Neural crest cell (in vitro differentiated cells): ENCODE measurements around the gene DAZAP2. TPM values are rescaled to one million over a fixed set of nuclear protein-coding genes. Genes with fewer than 3 reads are reported as not detected.

ENCODE experiments used
- DNase-seq: peaks from one replicate; pipeline ENCODE4 v3.0.0; 2021; ENCODE audit warnings: low read depth, mixed read lengths, low spot score
- H3K27ac Mint-ChIP-seq: one replicate; pipeline ENCODE4 v1.8.0; 2021; ENCODE audit warnings: mild to moderate bottlenecking, mixed read lengths; ENCODE audit not compliant: unreplicated experiment
- H3K27me3 Mint-ChIP-seq: 2 replicates; pipeline ENCODE4 v1.8.0; 2021; ENCODE audit warnings: low read depth, mild to moderate bottlenecking, mixed read lengths
- H3K36me3 Mint-ChIP-seq: 2 replicates; pipeline ENCODE4 v1.8.0; 2021; ENCODE audit warnings: low read depth, mild to moderate bottlenecking, mixed read lengths
- H3K4me1 Mint-ChIP-seq: 2 replicates; pipeline ENCODE4 v1.8.0; 2021; ENCODE audit warnings: mixed read lengths
- H3K4me3 Mint-ChIP-seq: one replicate; pipeline ENCODE4 v1.8.0; 2021; ENCODE audit warnings: mild to moderate bottlenecking, mixed read lengths
- H3K9me3 Mint-ChIP-seq: 2 replicates; pipeline ENCODE4 v1.8.0; 2021; ENCODE audit warnings: mixed read lengths
- CTCF ChIP-seq: fragments of 200-600 bp; sonication (generic); conservative IDR thresholded peaks from 2 replicates; pipeline ENCODE4 v1.5.0; 2021; ENCODE audit warnings: antibody characterized with exemption, mild to moderate bottlenecking
- total RNA-seq: library from RNA; stranded (reverse); gene quantifications from 2 replicates; pipeline ENCODE4 v1.2.1, GENCODE V29; 2021

The DAZAP2 gene
- total RNA-seq, 1 donor from 2014 or later = 70.0 TPM

- Mint-ChIP-seq H3K36me3 (no peaks in the 10 kb centered on the region), H3K4me1 (no peaks in the 10 kb centered on the region), H3K27ac (no peak overlapping the region), H3K9me3 (no peaks in the 10 kb centered on the region), H3K4me3 (no peak overlapping the region), H3K27me3 (no peaks in the 10 kb centered on the region)
- DNase-seq = no peak
- TF ChIP-seq CTCF = no peak
Measured at GRCh38 chr12:51200156-51200555, 38.5 kb upstream of the DAZAP2 start.

- Mint-ChIP-seq H3K27me3 (no peaks in the 10 kb centered on the region), H3K4me3 (no peak overlapping the region), H3K9me3 (no peaks in the 10 kb centered on the region), H3K4me1 (no peaks in the 10 kb centered on the region), H3K36me3 (no peaks in the 10 kb centered on the region), H3K27ac (no peak overlapping the region)
- no peak for TF ChIP-seq CTCF
- no peak for DNase-seq
Measured at GRCh38 chr12:51200806-51201205, 37.8 kb upstream of the DAZAP2 start.

- Mint-ChIP-seq H3K36me3 (no peaks in the 10 kb centered on the region), H3K27ac (no peak overlapping the region), H3K4me1 (no peaks in the 10 kb centered on the region), H3K27me3 (no peaks in the 10 kb centered on the region), H3K9me3 (no peaks in the 10 kb centered on the region), H3K4me3 (no peak overlapping the region)
- DNase-seq = no peak
- no peak for TF ChIP-seq CTCF
Measured at GRCh38 chr12:51202718-51203117, 35.9 kb upstream of the DAZAP2 start.

GRCh38 chr12:51205350-51205749 lies 33.3 kb upstream of the DAZAP2 start:
- Mint-ChIP-seq H3K4me1 (no peaks in the 10 kb centered on the region), H3K4me3 (no peak overlapping the region), H3K27me3 (no peaks in the 10 kb centered on the region), H3K27ac (peak overlapping the region; percentile 57), H3K9me3 (no peaks in the 10 kb centered on the region), H3K36me3 (no peaks in the 10 kb centered on the region)
- DNase-seq = no peak
- no peak for TF ChIP-seq CTCF

GRCh38 chr12:51208016-51208660 lies 30.5 kb upstream of the DAZAP2 start:
- Mint-ChIP-seq H3K27me3 (no peaks in the 10 kb centered on the region), H3K36me3 (no peaks in the 10 kb centered on the region), H3K27ac (no peak overlapping the region), H3K9me3 (no peaks in the 10 kb centered on the region), H3K4me1 (peaks cover 7% of the 10 kb centered on the region), H3K4me3 (no peak overlapping the region)
- DNase-seq = no peak
- TF ChIP-seq CTCF = no peak
